HTERT RPE-1 (cell line): ENCODE results near the gene C1orf52.

Experiments
- in situ Hi-C: fragments of 300-500 bp; cut with MboI; formaldehyde crosslinking; loops from 4 replicates; pipeline ENCODE4 v1.14.3; 2020; ENCODE audit warnings: low sequenced_read_pairs

Gene C1orf52

DNA sequence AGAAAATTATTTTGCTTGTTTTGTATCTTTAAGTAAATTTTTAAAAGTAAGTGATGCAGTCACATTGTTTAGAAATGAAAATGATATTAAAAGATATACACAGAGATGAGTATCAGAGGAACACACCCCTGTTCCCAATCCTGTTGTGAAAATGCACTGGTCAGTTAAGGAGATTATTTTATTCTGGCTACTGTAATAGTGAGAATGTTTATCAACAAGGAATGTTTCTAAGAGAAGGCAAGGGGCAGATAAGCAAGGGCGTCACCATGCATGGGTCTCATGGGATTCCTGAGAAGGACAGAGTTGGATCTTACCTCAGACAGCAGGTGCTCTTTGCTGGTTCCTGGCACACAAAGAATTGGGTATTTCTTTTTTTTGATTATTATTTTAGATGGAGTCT lies 21.8 kb downstream of the C1orf52 start:
- in situ Hi-C loops, result no loop called here

DNA sequence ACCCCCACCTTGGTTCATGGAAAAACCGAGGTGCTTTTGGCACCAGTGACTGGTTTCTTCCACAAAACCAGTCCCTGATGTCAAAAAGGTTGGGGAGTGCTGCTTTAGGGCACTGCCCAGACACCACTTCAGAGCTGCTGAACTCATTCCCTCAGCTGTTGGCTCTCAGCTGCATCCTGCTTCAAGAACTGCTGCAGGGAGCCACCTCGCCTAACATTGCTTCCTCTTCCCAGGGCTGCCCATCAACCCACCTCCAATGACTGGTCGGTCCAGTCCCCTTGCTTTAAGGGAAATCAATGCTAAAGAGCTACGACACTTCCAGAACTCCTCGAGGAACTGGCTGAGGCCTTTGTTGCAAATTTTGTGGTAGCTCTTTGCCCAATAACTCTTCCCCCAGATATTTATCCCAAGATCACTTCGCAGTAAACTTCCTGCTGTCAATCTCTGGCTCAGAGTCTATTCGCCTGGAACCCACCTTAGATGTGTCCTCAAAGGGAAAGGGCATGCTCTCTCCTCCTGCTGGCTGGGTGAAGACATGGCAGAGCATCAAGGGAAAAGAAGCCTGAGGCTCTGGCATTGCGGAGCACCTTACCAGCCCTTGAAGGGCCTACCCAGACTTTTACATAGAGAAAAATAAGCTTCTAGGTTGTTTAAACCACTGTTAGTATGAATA lies 29.0 kb downstream of the C1orf52 start:
- in situ Hi-C loops, result no loop called here

- in situ Hi-C loops, result no loop called here
These were observed 29.8 kb downstream of the C1orf52 start for GRCh38 chr1:85229574-85230097.

DNA sequence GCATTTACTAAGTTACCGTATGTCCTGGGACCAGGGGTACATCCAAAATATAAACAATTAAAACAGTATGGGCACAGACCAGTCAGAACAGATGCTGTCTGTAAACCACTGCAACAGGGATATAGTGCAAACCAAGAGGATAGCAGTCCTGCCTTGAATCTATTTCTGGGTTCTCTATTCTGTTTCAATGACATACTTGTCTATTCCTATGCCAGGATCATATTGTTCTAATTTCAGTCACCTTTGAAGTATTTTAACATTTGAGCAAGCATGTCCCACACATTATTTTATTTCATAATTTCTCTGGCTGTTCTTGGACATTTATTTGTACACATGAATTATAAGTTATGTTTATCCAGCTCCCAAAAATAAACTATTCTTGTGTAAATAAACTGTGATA lies 30.5 kb downstream of the C1orf52 start:
- in situ Hi-C loops, result no loop called here

- in situ Hi-C loops, result no loop called here
These were observed 33.7 kb downstream of the C1orf52 start for GRCh38 chr1:85225624-85226380.

DNA sequence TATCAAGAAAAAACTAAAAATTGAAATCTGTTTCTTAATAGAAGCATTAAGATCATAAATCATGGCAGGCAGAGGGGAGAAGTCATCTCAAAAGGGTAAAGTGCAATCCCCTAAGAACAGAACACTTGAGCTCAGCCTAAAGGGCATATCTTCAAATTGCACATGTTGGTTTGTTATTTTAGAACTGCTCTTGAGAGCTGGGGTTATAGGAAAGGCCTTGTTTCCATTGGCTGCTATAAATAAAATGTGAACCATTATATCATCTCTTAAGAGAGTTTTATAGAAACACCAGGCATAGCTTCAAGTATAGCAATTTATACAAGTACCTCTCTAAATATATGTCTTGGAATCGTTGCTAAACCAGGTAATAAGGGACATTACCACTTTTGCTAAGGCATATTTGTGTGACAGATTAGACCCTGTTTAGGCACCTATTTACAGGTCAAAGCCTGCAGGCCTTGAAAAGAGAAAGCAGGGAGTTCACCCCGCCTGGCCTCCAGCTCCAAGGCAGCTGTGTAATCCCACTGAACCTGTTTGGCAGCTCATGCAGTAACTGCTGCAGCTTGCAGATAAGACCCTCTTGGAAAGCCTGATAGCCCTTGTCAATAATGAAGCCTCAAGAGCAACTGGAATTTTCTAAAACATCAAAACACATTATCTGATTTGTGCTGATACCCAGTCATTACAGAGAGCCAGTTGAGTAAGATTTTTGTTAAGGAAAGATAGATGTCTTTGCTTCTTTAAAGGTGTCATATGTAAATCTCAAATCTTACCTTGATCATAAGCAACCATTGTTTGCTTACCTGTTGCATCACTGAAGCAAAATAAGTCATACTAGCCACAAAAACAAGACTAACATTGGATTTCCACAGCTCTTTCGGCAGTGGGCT lies 34.5 kb downstream of the C1orf52 start:
- in situ Hi-C loops, result no loop called here

DNA sequence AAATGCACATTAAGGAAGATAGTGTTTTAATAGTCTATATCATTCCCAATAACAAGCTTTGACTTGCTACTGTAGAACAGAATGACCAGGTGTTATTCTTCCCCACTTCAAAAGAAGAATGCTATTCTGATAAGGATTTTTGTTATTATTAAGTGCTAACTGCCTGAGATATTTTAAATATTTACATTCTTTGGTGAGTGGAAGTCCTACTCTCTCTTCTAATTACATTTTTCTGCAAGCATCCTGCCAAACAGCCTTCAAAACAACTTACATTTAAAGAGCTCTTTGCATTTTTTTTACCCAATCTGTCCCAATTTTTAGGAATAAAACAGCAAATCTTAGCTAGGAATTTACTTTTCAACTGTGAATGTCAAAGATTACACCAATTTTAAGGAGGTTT lies 35.2 kb downstream of the C1orf52 start:
- in situ Hi-C loops, result no loop called here

DNA sequence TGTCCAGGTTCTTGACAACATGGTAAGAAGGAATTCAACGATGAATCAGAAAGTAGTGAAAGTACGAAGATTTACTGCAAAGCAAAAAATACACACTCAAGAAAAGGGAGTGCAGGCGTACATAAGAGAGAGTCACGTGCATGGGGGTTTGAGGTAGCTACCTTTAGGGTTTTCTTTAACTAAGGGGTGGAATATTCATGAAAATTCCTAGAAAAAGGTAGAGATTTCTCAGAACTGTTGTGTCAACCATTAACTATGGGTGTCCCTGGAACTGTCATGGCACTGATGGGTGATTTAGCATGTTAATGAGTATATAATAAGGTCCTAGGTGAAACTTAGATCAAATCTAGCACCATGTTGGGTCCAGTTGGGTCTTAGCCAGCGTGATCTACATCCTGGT lies 36.1 kb downstream of the C1orf52 start:
- in situ Hi-C loops, result no loop called here

- in situ Hi-C loops, result no loop called here
These were observed 38.7 kb downstream of the C1orf52 start for GRCh38 chr1:85220756-85221201.

DNA sequence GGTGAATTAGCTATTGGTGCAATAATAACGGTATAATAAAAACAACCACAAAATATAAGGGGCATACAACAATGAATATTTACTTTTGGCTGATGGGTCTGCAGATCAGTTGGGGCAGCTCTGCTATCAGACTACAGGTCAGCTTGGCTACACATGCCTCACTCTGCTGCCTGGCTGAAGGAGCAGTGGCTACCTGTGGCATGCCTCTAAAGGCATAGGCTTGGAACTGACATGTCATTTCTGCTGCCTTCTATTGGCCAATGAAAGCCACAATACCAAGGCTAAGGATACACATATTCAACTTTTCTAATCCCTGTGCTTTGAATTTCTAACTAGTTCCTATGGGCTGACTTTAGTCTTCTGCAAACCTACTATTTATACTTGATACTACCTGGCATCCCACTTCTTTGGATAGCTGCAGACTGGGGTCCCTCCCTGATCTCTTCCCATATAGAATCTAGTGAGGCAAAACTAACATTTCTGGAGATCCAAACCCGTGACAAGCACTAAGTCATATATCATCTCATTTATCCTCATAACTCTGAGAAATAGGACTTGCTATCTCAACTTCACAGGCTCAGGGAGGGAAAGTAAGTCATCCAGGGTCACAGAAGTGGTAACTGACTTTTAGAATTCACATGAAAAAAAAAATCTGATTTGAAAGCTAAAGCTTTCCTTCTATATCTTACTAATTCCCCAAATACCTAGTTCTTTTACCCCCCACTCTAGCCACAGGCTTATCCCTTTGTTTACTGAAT lies 39.4 kb downstream of the C1orf52 start:
- in situ Hi-C loops, result no loop called here

DNA sequence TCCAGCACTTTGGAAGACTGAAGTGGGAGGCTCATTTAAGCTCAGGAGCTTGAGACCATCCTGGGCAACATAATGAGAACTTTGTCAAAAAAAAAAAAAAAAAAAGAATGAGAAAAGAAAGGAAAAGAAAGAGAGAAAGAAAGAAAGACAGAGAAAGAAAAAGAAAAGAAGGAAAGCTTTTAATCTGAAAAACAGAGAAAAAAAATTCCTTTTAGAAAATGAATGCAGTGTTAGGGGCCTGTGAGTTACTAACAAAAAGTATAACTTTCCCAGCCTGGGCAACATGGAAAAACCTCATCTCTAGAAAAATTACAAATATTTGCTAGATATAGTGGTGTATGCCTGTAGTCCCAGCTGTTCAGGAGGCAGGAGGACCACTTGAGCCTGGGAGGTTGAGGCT lies 42.8 kb downstream of the C1orf52 start:
- in situ Hi-C loops, result no loop called here

DNA sequence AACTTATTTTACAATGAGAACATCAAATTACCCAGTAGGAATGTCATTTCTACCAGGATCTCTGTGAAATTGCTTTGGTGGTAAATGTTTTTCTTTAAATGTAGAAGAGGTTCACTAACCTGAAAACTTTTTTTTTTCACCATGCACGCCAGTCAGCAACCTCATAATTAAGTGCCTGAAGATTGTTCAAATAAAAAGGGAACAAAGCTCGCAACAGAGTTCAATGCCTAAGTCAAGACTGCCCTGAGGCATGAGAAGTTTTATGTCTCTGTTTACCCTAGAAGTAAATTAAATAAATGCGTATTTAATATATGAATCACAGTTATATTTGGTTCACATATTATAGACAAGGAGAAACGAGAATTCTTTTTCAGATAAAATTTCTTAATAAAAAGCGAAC lies 44.8 kb downstream of the C1orf52 start:
- in situ Hi-C loops, result no loop called here

DNA sequence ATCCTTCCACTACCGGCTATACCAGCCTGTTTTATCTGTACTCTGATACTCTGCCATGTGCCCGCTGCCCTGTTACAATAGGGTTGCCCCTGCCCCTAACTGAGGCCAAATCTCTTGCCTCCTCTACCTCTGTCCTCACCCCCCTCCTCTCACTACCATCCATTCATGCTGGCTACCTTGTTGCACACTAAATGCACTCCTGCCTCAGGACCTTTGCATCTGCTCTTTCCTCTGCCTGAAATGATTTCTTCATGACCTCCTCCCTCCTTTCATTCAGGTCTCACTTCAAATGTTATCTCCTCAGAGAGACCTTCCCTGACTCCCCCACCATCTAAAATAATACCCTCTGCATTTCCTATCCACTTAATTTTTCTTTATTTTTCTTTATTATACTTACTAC lies 51.0 kb downstream of the C1orf52 start:
- in situ Hi-C loops, result no loop called here

DNA sequence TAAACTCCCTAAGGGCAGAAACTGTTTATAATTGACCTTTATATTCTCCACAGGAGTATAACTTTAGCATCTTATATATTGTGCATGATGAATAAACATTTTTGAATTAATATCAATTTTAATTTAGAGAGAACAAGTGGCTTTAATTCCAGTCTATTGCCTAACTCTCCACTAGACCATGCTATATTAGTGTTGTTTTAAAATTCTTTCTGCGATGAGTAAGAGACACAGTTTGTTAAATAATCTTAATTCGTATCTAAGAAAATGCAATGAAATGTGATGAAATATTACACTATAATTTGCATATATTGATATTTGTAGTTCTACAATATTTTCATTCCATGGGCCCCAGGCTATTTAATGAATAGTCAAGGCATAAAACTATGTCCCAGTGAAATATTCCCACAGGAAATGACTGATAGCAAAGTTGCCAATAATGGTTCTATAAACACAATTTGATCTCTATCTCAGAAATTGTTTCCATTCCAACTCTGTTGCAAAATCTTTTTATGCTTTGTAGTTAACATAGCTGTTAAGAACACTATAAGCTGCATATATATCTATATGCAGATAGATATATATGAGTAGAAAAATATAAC lies 55.8 kb downstream of the C1orf52 start:
- in situ Hi-C loops, result no loop called here

- in situ Hi-C loops, result no loop called here
These were observed 56.6 kb downstream of the C1orf52 start for GRCh38 chr1:85202864-85203255.

GRCh38 chr1:85202092-85202863 lies 57.2 kb downstream of the C1orf52 start:
- in situ Hi-C loops, result no loop called here

GRCh38 chr1:85201340-85202091 lies 57.9 kb downstream of the C1orf52 start:
- in situ Hi-C loops, result no loop called here

DNA sequence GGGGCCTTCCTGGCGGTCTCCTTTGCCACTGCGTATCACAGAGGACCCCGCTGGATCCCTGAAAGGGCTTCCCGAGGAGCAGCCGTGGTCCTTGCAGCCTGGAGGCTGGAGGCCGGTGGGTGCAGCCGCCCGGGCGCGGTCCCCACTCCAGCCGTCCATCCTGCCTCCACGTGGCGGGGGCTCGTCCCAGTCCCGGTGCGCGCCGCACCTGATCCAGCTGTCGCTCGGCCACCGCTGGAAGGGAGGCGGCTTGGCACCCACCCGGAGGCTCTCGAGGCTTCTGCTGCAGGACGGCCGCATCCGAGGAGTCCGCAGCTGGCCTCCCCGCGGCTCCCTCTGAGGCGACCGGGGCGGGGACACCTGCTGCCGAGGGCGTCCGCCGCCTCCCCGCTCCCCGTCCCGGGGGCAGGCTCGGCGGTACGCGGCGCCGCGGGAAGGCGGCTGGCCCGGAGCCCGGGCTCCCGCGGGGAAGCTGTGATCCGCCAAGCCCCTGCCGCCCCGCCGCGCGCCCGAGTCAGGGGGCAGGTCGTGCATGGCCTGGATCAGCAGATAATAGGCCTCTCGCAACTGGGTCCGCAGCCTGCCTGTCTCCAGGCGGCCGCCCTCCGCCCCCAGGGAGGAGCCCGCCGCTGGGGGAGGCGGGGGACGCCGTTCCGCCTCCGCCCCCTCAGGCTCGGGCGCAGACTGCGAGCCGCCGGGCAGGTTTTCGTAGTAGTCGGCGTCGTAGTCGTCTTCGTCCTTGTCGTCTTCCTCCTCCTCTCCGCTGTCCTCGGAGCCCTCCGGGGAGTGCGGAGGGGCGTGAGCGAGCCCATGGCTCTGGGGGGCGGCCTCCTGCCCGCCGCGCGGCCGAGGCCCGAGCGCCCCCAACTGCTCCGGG lies 58.8 kb downstream of the C1orf52 start, which contains the start of gene SYDE2:
Gene SYDE2, minus strand, starts transcription at position 554 of the 877 bp plus-strand sequence. Its CDS starts 20 bp downstream, at position 534.
- in situ Hi-C loops, result no loop called here
